Neural progenitor cell (in vitro differentiated cells): ENCODE results near the gene PCDHGA9. TPM values are rescaled to one million over a fixed set of nuclear protein-coding genes. Genes with fewer than 3 reads are reported as not detected.
"Not testable (repeated sequence)": the region's sequence is repeated elsewhere in the genome, so short reads cannot be mapped to it uniquely, and the experiment has no call there.

Experiments
- DNase-seq: peaks from one replicate; pipeline ENCODE4 v3.0.0-alpha.2; 2016; ENCODE audit warnings: low spot score
- H2AFZ ChIP-seq: fragments of 200-600 bp; sonication (generic); replicated peaks from 2 replicates; pipeline ENCODE4 v1.6.1; 2016; ENCODE audit warnings: antibody characterized with exemption
- H3F3A ChIP-seq: fragments of 200-600 bp; sonication (generic); 2 replicates; pipeline ENCODE4 v1.6.1; 2016; ENCODE audit warnings: antibody characterized with exemption, low read depth
- H3K27ac ChIP-seq: fragments of 200-600 bp; sonication (generic); 2 replicates; pipeline ENCODE4 v1.5.1; 2016; ENCODE audit warnings: mild to moderate bottlenecking
- H3K27me3 ChIP-seq: fragments of 200-600 bp; sonication (generic); 2 replicates; pipeline ENCODE4 v1.6.1; 2016; ENCODE audit warnings: mild to moderate bottlenecking, moderate library complexity
- H3K36me3 ChIP-seq: fragments of 200-600 bp; sonication (generic); 2 replicates; pipeline ENCODE4 v1.5.1; 2016
- H3K4me1 ChIP-seq: fragments of 200-600 bp; sonication (generic); 2 replicates; pipeline ENCODE4 v1.6.1; 2016; ENCODE audit warnings: mixed run types
- H3K4me2 ChIP-seq: fragments of 200-600 bp; sonication (generic); 2 replicates; pipeline ENCODE4 v1.6.1; 2016
- H3K4me3 ChIP-seq: fragments of 200-600 bp; sonication (generic); 2 replicates; pipeline ENCODE4 v1.5.1; 2016
- H3K79me2 ChIP-seq: fragments of 200-600 bp; sonication (generic); 2 replicates; pipeline ENCODE4 v1.6.1; 2016; ENCODE audit warnings: low read depth
- H3K9ac ChIP-seq: fragments of 200-600 bp; sonication (generic); 2 replicates; pipeline ENCODE4 v1.6.1; 2016
- H3K9me3 ChIP-seq: fragments of 200-600 bp; sonication (generic); 2 replicates; pipeline ENCODE4 v1.5.1; 2016; ENCODE audit warnings: low read depth
- H4K20me1 ChIP-seq: fragments of 200-600 bp; sonication (generic); 2 replicates; pipeline ENCODE4 v1.6.1; 2016; ENCODE audit warnings: low read depth
- H3K27ac Mint-ChIP-seq: 3 replicates; pipeline ENCODE4 v1.8.0; 2021; ENCODE audit warnings: mixed read lengths
- H3K27me3 Mint-ChIP-seq: 2 replicates; pipeline ENCODE4 v1.8.0; 2022; ENCODE audit warnings: low read depth, mild to moderate bottlenecking, inconsistent platforms, moderate library complexity, mixed read lengths; ENCODE audit not compliant: insufficient read depth
- H3K36me3 Mint-ChIP-seq: 3 replicates; pipeline ENCODE4 v1.8.0; 2021; ENCODE audit warnings: mixed read lengths
- H3K4me1 Mint-ChIP-seq: 3 replicates; pipeline ENCODE4 v1.8.0; 2021; ENCODE audit warnings: mixed read lengths
- H3K4me3 Mint-ChIP-seq: 3 replicates; pipeline ENCODE4 v1.8.0; 2021; ENCODE audit warnings: mild to moderate bottlenecking, moderate library complexity, mixed read lengths
- H3K9me3 Mint-ChIP-seq: 3 replicates; pipeline ENCODE4 v1.8.0; 2020; ENCODE audit warnings: mixed read lengths
- EZH2 ChIP-seq: fragments of 200-600 bp; sonication (generic); IDR thresholded peaks from 2 replicates; pipeline ENCODE4 v1.6.1; 2017; ENCODE audit warnings: antibody characterized with exemption, mild to moderate bottlenecking, moderate library complexity
- EZH2phosphoT487 ChIP-seq: fragments of 200-600 bp; sonication (generic); IDR thresholded peaks from 2 replicates; pipeline ENCODE4 v1.6.1; 2017; ENCODE audit warnings: antibody characterized with exemption
- total RNA-seq: library from RNA; depleted of rRNA; stranded (reverse); fragments of >200 nt; gene quantifications from 2 replicates; pipeline ENCODE4 v1.2.3, GENCODE V29; 2015; ENCODE audit warnings: low replicate concordance
- TF ChIP-seq, protein P1 (sequence below): fragments of 200-600 bp; sonication (generic); IDR thresholded peaks from 2 replicates; pipeline ENCODE4 v1.5.1; 2017; ENCODE audit warnings: antibody characterized with exemption, mild to moderate bottlenecking

The PCDHGA9 gene
- total RNA-seq, 1 donor from 2014 or later = 0.97 TPM

DNA sequence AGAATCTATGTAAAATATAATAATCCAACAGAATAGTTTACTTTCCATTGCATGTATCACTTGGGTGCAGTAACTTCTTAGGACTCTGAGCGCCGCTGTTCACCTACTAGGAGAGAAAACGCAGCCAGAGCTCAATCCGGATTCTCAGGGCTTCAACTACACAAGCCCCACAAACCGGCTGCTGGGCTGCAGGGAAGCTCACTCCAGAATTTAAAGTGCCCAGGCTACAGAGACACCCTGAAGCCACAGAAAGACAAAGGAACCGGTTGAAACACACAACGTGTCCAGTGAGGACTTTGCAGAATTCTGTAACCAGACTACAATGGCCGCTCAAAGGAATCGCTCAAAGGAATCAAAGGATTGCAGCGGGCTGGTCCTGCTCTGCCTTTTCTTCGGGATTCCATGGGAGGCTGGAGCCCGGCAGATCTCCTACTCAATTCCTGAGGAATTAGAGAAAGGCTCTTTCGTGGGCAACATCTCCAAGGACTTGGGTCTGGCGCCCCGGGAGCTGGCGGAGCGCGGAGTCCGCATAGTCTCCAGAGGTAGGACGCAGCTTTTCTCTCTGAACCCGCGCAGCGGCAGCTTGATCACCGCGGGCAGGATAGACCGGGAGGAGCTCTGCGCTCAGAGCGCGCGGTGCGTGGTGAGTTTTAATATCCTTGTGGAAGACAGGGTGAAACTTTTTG lies 10.4 kb downstream of the PCDHGA9 start, which contains the start of gene PCDHGA10:
PCDHGA10 (plus strand) TSS at position 134 of the 686 bp plus-strand sequence; CDS start at position 323, 189 bp downstream.
- Histone ChIP-seq H3F3A (peaks cover 22% of the 10 kb centered on the region), H3K9ac (no peak within 1 kb of the TSS), H3K27me3 (peaks cover 8% of the 10 kb centered on the region), H3K9me3 (peaks cover 39% of the 10 kb centered on the region), H3K27ac (no peak within 1 kb of the TSS), H3K4me1 (no peaks in the 10 kb centered on the region), H3K4me3 (peak within 1 kb of the TSS; percentile 17), H3K36me3 (peaks cover 12% of the 10 kb centered on the region), H3K79me2 (no peaks in the 10 kb centered on the region), H2AFZ (no peak within 1 kb of the TSS), H3K4me2 (no peak within 1 kb of the TSS), H4K20me1 (no peaks in the 10 kb centered on the region)
- Mint-ChIP-seq H3K9me3 (peaks cover 84% of the 10 kb centered on the region), H3K4me3 (peak within 1 kb of the TSS; percentile 77), H3K27me3 (peaks cover 19% of the 10 kb centered on the region), H3K27ac (no peak within 1 kb of the TSS), H3K4me1 (peaks cover 16% of the 10 kb centered on the region), H3K36me3 (peaks cover 70% of the 10 kb centered on the region)
- TF ChIP-seq EZH2phosphoT487 = no peak
- TF ChIP-seq, protein P1, sequence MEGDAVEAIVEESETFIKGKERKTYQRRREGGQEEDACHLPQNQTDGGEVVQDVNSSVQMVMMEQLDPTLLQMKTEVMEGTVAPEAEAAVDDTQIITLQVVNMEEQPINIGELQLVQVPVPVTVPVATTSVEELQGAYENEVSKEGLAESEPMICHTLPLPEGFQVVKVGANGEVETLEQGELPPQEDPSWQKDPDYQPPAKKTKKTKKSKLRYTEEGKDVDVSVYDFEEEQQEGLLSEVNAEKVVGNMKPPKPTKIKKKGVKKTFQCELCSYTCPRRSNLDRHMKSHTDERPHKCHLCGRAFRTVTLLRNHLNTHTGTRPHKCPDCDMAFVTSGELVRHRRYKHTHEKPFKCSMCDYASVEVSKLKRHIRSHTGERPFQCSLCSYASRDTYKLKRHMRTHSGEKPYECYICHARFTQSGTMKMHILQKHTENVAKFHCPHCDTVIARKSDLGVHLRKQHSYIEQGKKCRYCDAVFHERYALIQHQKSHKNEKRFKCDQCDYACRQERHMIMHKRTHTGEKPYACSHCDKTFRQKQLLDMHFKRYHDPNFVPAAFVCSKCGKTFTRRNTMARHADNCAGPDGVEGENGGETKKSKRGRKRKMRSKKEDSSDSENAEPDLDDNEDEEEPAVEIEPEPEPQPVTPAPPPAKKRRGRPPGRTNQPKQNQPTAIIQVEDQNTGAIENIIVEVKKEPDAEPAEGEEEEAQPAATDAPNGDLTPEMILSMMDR = peak; percentile 41
- DNase-seq = peak; percentile 57

DNA sequence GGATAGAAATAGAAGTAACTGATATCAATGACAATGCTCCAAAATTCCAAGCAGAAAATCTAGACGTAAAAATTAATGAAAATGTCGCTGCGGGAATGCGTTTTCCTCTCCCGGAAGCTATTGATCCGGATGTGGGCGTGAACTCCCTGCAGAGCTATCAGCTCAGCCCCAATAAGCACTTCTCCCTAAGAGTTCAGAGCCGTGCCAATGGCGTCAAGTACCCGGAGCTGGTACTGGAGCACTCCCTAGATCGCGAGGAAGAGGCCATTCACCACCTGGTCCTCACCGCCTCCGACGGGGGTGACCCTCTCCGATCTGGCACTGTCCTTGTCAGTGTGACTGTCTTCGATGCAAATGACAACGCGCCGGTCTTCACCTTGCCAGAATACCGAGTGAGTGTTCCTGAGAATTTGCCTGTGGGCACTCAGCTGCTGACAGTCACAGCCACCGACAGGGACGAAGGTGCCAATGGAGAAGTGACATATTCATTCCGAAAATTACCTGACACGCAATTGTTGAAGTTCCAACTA lies 11.0 kb downstream of the PCDHGA9 start:
- H3K9ac ChIP-seq = no peak overlapping the region
- TF ChIP-seq EZH2phosphoT487 = no peak
- TF ChIP-seq EZH2 = no peak
- TF ChIP-seq, protein P1 = no peak
- no peak overlapping the region for H2AFZ ChIP-seq
- H3K9me3 ChIP-seq = peaks cover 41% of the 10 kb centered on the region
- H3K4me1 ChIP-seq = no peaks in the 10 kb centered on the region
- H3K27me3 Mint-ChIP-seq = peaks cover 21% of the 10 kb centered on the region
- H3K4me3 Mint-ChIP-seq = peak overlapping the region; percentile 77
- H3F3A ChIP-seq = peaks cover 28% of the 10 kb centered on the region
- H3K4me2 ChIP-seq = no peak overlapping the region
- peaks cover 4% of the 10 kb centered on the region for H3K27me3 ChIP-seq
- H3K36me3 Mint-ChIP-seq = peaks cover 72% of the 10 kb centered on the region
- peaks cover 5% of the 10 kb centered on the region for H3K79me2 ChIP-seq
- H3K4me3 ChIP-seq = no peak overlapping the region
- H3K4me1 Mint-ChIP-seq = peaks cover 15% of the 10 kb centered on the region
- peaks cover 17% of the 10 kb centered on the region for H3K36me3 ChIP-seq
- H3K9me3 Mint-ChIP-seq = peaks cover 84% of the 10 kb centered on the region
- no peak for DNase-seq
- no peak overlapping the region for H3K27ac Mint-ChIP-seq
- no peak overlapping the region for H3K27ac ChIP-seq
- no peaks in the 10 kb centered on the region for H4K20me1 ChIP-seq

DNA sequence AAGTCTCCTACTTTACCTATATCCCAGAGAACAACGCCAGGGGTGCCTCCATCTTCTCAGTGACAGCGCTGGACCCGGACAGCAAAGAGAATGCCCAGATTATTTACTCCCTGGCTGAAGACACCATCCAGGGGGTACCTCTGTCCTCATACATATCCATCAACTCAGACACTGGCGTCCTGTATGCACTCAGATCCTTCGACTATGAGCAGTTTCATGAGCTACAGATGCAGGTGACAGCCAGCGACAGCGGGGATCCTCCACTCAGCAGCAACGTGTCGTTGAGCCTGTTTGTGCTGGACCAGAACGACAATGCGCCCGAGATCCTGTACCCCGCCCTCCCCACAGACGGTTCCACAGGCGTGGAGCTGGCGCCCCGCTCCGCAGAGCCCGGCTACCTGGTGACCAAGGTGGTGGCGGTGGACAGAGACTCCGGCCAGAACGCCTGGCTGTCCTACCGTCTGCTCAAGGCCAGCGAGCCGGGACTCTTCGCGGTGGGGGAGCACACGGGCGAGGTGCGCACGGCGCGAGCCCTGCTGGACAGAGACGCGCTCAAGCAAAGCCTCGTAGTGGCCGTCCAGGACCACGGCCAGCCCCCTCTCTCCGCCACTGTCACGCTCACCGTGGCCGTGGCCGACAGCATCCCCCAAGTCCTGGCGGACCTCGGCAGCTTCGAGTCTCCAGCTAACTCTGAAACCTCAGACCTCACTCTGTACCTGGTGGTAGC lies 12.1 kb downstream of the PCDHGA9 start:
- H3K9me3 Mint-ChIP-seq = peaks cover 81% of the 10 kb centered on the region
- H3K4me2 ChIP-seq, H3K4me3 Mint-ChIP-seq, DNase-seq, H3K27ac Mint-ChIP-seq, H3K4me1 ChIP-seq, H3K27me3 ChIP-seq, H2AFZ ChIP-seq, H3K27ac ChIP-seq, H3K79me2 ChIP-seq, H3K9ac ChIP-seq, H3K4me3 ChIP-seq, H4K20me1 ChIP-seq: not testable (repeated sequence)
- peaks cover 17% of the 10 kb centered on the region for H3K27me3 Mint-ChIP-seq
- Histone ChIP-seq H3K36me3 (peaks cover 23% of the 10 kb centered on the region), H3K9me3 (peaks cover 42% of the 10 kb centered on the region), H3F3A (peaks cover 24% of the 10 kb centered on the region)
- peaks cover 11% of the 10 kb centered on the region for H3K4me1 Mint-ChIP-seq
- peaks cover 69% of the 10 kb centered on the region for H3K36me3 Mint-ChIP-seq

DNA sequence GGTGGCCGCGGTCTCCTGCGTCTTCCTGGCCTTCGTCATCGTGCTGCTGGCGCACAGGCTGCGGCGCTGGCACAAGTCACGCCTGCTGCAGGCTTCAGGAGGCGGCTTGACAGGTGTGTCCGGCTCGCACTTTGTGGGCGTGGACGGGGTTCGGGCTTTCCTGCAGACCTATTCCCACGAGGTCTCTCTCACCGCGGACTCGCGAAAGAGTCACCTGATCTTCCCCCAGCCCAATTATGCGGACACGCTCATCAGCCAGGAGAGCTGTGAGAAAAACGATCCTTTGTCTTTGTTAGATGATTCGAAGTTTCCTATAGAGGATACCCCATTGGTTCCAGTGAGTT lies 12.7 kb downstream of the PCDHGA9 start:
- not testable (repeated sequence) for DNase-seq, H3K4me2 ChIP-seq, H3K79me2 ChIP-seq, H2AFZ ChIP-seq, H3K27me3 ChIP-seq, H3K4me1 ChIP-seq, H3K9ac ChIP-seq, H3K4me3 ChIP-seq, H3K27ac ChIP-seq, H3K4me3 Mint-ChIP-seq, H4K20me1 ChIP-seq, H3K4me1 Mint-ChIP-seq, H3K27ac Mint-ChIP-seq
- H3K36me3 ChIP-seq = peaks cover 23% of the 10 kb centered on the region
- Mint-ChIP-seq H3K27me3 (peaks cover 18% of the 10 kb centered on the region), H3K9me3 (peaks cover 82% of the 10 kb centered on the region), H3K36me3 (peaks cover 72% of the 10 kb centered on the region)
- H3K9me3 ChIP-seq = peaks cover 45% of the 10 kb centered on the region
- peaks cover 25% of the 10 kb centered on the region for H3F3A ChIP-seq
